ENCODE data around the gene CCDC186. TPM values are rescaled to one million over a fixed set of nuclear protein-coding genes. Genes with fewer than 3 reads are reported as not detected.

CCDC186 gene
- total and polyA plus RNA-seq, 9 donors: 4.4 to 31.2 (median 17.4) TPM

DNA sequence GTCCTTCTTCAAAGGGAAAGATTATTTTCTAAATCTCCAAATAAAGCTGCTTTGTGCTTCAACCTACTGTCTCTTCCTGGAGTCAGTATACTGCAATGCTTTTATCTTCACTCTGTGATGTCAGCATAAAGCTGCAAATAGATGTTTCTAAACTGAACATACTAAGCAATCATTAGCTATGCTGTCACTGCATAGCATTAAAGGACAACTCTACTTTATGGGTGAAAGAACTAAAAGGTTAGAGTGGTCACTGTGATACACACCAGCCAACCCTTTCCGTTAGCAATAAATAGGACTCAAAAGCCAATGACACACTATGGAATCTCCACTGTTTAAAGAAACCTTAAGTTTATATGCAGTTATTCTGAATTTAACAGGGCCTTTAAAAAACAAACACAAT is 1.8 kb downstream of the CCDC186 start:
- intact Hi-C loops (cut with DNase I): loop anchor here in 1 of 4 donors (10.0 kb wide), 1 partner anchor 93 kb away; no protein-coding TSS in a partner anchor
- Histone ChIP-seq H3K27me3 (no peaks in the 10 kb centered on the region), H3K27ac (peak overlapping the region in 1 of 2 donors; percentile 90), H3K9me3 (peaks cover 0 to 3% of the 10 kb centered on the region in 2 donors), H3K4me1 (ENCODE audit: insufficient read depth) (no peaks in the 10 kb centered on the region), H3K4me3 (peak overlapping the region; percentile 97), H3K36me3 (no peaks in the 10 kb centered on the region)
- no peak for DNase-seq
- 12 to 15% (median 14%) methylated on average over 1 of the region's 1 CpG for WGBS, 3 donors
- TF ChIP-seq EP300 (IDR thresholded peaks at IDR 0.05) (no peak), CTCF (IDR thresholded peaks at IDR 0.05) (no peak), POLR2A (IDR thresholded peaks at IDR 0.05) (no peak)

- DNase-seq: no peak
- peaks cover 0 to 3% of the 10 kb centered on the region in 2 donors for H3K9me3 ChIP-seq
- TF ChIP-seq EP300 (IDR thresholded peaks at IDR 0.05) (no peak), CTCF (IDR thresholded peaks at IDR 0.05) (no peak), POLR2A (IDR thresholded peaks at IDR 0.05) (no peak)
- no peaks in the 10 kb centered on the region for H3K4me1 ChIP-seq (ENCODE audit: insufficient read depth)
- H3K27me3 ChIP-seq: no peaks in the 10 kb centered on the region
- no peaks in the 10 kb centered on the region for H3K36me3 ChIP-seq
- intact Hi-C loops (cut with DNase I): no loop called here
- 90 to 96% (median 93%) methylated on average over 3 of the region's 3 CpGs for WGBS, 3 donors
- no peak overlapping the region for H3K4me3 ChIP-seq
- no peak overlapping the region for H3K27ac ChIP-seq
Observed at GRCh38 chr10:114168450-114169009, 5.5 kb downstream of the CCDC186 start.

GRCh38 chr10:114167985-114168384 is 6.0 kb downstream of the CCDC186 start:
- H3K27ac ChIP-seq: no peak overlapping the region
- peaks cover 2% of the 10 kb centered on the region for H3K4me1 ChIP-seq (ENCODE audit: insufficient read depth)
- intact Hi-C loops (cut with DNase I): no loop called here
- H3K27me3 ChIP-seq: no peaks in the 10 kb centered on the region
- WGBS, 3 donors: 95 to 97% (median 96%) methylated on average over 3 of the region's 3 CpGs
- peaks cover 0 to 3% of the 10 kb centered on the region in 2 donors for H3K9me3 ChIP-seq
- TF ChIP-seq POLR2A (IDR thresholded peaks at IDR 0.05) (no peak), EP300 (IDR thresholded peaks at IDR 0.05) (no peak), CTCF (IDR thresholded peaks at IDR 0.05) (no peak)
- H3K4me3 ChIP-seq: no peak overlapping the region
- no peak for DNase-seq
- H3K36me3 ChIP-seq: no peaks in the 10 kb centered on the region

- TF ChIP-seq CTCF (IDR thresholded peaks at IDR 0.05): no peak
- TF ChIP-seq POLR2A (IDR thresholded peaks at IDR 0.05): no peak
- TF ChIP-seq EP300 (IDR thresholded peaks at IDR 0.05): no peak
- no peak for DNase-seq
- Histone ChIP-seq H3K4me3 (no peak overlapping the region), H3K36me3 (no peaks in the 10 kb centered on the region), H3K9me3 (peaks cover 0 to 3% of the 10 kb centered on the region in 2 donors), H3K27me3 (no peaks in the 10 kb centered on the region), H3K27ac (no peak overlapping the region), H3K4me1 (ENCODE audit: insufficient read depth) (peaks cover 2% of the 10 kb centered on the region)
- intact Hi-C loops (cut with DNase I): no loop called here
- WGBS, 3 donors: 65 to 72% (median 66%) methylated on average over 3 of the region's 3 CpGs
Observed at GRCh38 chr10:114166494-114166893, 7.5 kb downstream of the CCDC186 start.
